HG02642 (cell line): ENCODE data around the gene UGT3A1.

ENCODE experiments used
- ATAC-seq: cut with Tn5 transposase; IDR thresholded peaks from one replicate; pipeline ENCODE4 v1.9.1; 2021; ENCODE audit warnings: mild to moderate bottlenecking; ENCODE audit not compliant: unreplicated experiment, poor library complexity

Gene UGT3A1

DNA sequence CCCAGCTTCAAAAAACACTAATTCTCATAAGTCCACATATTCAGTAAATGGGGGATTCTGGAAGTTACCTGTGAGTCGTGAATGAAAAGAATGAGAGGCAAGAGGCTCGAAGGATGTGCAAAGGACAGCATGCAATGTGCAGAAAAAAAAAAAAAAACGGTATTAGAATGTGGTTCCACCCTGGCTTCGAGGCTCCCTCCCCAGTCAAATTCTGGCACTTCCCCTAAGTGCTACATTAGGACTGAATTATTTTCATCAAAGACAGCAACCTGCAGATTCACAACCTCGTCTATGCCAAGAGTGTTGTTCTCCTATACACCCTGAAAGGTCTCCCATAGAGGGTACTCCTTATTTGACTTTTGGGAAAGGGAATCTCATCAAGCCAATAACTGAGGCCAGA lies 69.3 kb downstream of the UGT3A1 start:
- ATAC-seq, result no peak

DNA sequence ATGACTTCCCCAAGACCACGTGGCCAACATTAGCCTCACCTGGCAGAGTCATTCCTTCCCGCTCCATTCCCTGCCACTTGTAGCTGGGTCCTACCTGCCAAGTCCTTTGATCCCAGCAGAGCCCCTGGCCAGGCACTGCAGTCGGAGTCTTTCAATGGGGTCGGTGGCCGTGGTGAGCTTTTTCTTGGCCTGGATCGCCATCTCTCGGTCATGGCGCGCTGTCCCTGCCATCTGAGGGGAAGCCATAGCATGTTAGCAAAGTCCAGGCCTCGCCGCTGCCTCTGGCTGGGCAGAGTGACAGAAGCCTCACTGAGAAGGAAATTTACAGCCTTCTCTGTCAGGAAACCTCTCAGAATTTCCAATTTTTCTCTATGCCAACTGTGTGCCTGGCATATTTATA lies 70.3 kb downstream of the UGT3A1 start:
- ATAC-seq, result no peak

DNA sequence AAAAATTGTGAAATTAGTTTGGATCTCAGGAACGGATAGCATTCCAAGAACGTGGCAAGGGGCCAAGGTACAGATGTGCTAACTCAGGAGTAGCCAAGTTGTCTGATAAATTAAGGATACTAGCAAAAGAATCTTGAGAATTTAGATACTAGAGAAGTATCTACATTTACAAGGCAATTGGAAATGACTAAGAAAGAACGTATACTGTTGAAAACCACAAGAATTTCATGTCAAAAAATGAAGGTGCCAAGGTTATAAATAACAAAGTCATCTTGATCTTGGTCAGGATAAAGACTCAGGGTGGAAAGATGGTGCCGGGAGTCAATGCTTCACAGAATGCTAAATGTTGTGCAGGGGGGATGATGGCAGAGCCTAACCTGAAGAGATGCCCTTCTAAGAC lies 72.0 kb downstream of the UGT3A1 start:
- ATAC-seq, result no peak

DNA sequence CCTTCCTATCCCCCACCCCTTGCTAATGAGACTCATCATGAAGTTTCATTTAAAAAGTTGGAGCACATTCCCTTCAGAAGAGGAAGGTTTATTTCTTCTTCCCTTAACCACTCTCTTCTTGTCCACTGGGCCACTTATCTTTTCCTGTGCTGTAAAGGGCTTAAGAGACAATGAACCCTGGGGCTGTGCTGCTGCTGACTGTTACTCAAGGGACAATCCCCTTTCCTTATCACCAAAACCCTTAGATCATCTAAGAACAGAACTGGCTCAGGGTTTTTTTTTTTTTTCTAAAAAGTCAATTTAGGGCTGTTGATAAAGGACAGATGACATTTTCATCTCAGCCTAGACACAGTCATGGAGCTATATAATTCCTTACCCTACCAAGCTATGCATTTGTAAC lies 82.4 kb downstream of the UGT3A1 start:
- ATAC-seq, result no peak

DNA sequence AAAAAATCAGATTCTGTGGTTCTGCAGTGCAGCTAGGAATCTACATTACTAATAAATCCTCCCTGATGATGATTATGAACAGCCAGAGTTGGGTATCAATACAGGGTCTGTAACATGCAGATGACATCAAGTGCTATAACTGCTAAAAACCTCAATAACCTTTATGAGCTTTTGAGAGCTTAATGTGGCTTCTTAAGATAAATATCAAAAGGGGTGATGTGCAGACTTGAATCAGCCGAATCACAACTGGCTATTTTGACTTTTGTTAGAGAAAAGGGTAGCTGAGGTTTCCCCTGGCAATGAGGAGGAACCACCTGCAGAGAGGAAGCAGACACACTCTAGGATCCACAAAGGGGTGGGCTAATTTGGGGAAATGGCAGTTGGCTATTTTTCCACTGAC lies 83.0 kb downstream of the UGT3A1 start:
- ATAC-seq, result no peak

DNA sequence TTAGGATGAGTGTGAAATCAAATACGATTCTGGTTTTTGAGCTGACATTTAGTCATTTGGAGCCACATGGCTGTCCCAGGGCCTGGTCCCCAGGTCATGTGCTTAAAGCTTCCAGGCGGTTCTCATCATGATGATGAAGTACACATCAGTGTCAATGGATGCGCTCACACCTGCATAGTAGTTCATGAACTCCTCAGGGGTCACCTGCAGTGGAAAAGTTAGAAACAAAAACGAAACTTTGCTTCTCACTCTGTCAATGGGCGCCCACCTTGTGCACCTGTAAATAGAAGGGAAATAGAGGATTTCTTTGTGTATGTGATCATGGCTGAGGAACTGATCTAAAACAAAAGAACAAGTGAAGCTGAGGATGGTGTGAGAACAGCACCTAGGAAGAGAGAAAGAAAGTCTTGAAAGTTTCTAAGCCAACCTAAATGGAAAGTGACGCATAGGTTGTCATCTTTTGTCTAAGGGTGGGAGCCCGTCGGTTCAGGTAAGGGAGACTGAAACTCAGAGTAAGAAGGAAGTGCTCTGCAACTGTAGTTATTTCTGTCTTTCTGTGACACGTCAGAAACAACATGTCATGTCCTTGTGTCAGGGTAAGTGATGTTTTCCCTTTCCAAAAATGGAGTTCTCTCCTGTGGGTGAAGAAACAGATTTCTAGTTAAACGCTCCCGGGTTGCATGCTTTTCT lies 86.6 kb downstream of the UGT3A1 start:
- no peak for ATAC-seq

DNA sequence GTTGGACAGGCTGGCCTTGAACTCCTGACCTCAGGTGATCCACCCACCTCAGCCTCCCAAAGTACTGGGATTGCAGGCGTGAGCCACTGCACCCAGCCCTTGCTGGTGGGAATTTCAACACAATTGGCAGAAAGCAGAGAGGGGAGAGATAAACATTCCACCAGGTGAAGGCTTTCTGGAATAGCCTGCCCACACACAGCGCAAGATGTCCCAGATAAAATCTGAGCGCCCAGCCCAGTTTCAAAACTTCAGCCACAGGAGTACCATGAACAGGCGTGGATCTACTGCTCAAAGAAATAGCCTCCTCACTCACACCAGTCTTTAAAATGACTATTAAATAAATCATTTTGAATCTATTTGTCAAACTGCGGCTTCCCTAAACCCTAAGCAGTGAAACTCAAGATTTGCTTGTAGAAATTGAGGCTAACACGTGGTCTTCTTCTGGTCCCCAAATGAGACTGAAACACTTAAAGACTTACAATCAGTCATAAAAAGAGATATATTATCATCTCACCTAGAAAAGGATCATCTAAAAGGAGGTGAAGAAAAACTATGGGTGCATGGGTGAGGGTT lies 87.5 kb downstream of the UGT3A1 start:
- ATAC-seq, result no peak

DNA sequence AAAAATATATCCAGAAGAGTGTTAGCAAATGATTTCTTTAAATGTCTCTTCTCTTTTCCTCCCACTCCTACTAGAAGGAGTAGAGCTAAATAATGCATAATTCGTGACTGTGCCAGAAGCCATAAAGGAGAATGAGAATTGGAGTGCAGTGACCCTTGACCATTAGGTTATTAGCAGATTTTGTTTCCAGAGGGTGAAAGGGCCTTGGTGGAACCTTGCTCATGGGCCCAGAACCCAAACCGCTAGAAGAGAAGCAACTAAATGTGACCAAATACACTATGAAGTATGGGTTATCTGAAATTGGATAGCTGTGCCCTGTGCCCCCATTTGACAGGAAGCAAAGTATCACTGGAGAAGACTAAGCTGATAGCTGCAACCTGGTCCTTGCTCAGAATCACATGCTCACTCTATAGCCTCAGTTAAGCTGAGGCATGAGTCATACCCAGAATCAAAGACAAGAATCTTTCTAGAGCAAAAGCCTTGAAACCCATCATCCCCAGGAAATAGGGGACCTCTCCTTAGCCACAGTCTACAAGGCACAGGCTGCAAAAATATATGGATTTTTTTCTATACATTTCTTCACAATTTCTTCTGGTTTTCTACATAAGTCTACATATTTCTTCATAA lies 89.0 kb downstream of the UGT3A1 start:
- ATAC-seq, result peak; percentile 69
